Neural cell (in vitro differentiated cells): Measurements from ENCODE around the gene ABHD8. TPM values are rescaled to one million over a fixed set of nuclear protein-coding genes. Genes with fewer than 3 reads are reported as not detected.

ENCODE experiments used
- H2AFZ ChIP-seq: fragments of 200-600, 300-800 bp; sonication (generic), shearing (Covaris generic); 2 replicates; pipeline ENCODE4 v1.6.0; 2014; ENCODE audit warnings: low read depth, mild to moderate bottlenecking, antibody characterized with exemption, low read length, moderate library complexity
- H3F3A ChIP-seq: fragments of 200-600 bp; shearing (Covaris generic); 2 replicates; pipeline ENCODE4 v1.6.1; 2016; ENCODE audit warnings: mild to moderate bottlenecking, moderate library complexity, mixed read lengths, antibody characterized with exemption, low read length; ENCODE audit not compliant: insufficient read depth, poor library complexity, severe bottlenecking
- H3K27ac ChIP-seq: fragments of 200-600, 300-800 bp; sonication (generic), shearing (Covaris generic); 2 replicates; pipeline ENCODE4 v1.5.1; 2014; ENCODE audit warnings: mild to moderate bottlenecking, low read length, moderate library complexity
- H3K27me3 ChIP-seq: fragments of 300-800, 200-600 bp; sonication (generic), shearing (Covaris generic); 2 replicates; pipeline ENCODE4 v1.6.0; 2014; ENCODE audit warnings: mild to moderate bottlenecking, low read depth, low read length, moderate library complexity; ENCODE audit not compliant: insufficient read depth
- H3K36me3 ChIP-seq: fragments of 300-800, 200-600 bp; sonication (generic), shearing (Covaris generic); 2 replicates; pipeline ENCODE4 v1.5.1; 2014; ENCODE audit warnings: mild to moderate bottlenecking, antibody characterized with exemption, low read length, moderate library complexity; ENCODE audit not compliant: insufficient read depth
- H3K4me2 ChIP-seq: fragments of 300-800, 200-600 bp; sonication (generic), shearing (Covaris generic); 2 replicates; pipeline ENCODE4 v1.6.0; 2014; ENCODE audit warnings: mild to moderate bottlenecking, low read length
- H3K4me3 ChIP-seq: fragments of 300-800, 200-600 bp; sonication (generic), shearing (Covaris generic); 2 replicates; pipeline ENCODE4 v1.5.1; 2014; ENCODE audit warnings: mild to moderate bottlenecking, low read length, moderate library complexity
- H3K79me2 ChIP-seq: fragments of 200-600 bp; shearing (Covaris generic); replicated peaks from 2 replicates; pipeline ENCODE4 v1.6.0; 2014; ENCODE audit warnings: mild to moderate bottlenecking, low read length, moderate library complexity; ENCODE audit not compliant: insufficient read depth
- H3K9ac ChIP-seq: fragments of 300-800, 200-600 bp; sonication (generic), shearing (Covaris generic); 2 replicates; pipeline ENCODE4 v1.6.1; 2016; ENCODE audit warnings: mild to moderate bottlenecking, low read length, mixed read lengths
- H3K9me2 ChIP-seq: fragments of 200-600 bp; shearing (Covaris generic); 2 replicates; pipeline ENCODE4 v1.6.1; 2016; ENCODE audit warnings: mild to moderate bottlenecking, low read length, mixed read lengths; ENCODE audit not compliant: insufficient read depth
- H3K9me3 ChIP-seq: fragments of 200-600, 300-800 bp; sonication (generic), shearing (Covaris generic); 2 replicates; pipeline ENCODE4 v1.6.1; 2016; ENCODE audit warnings: mild to moderate bottlenecking, mixed run types, low read length, moderate library complexity, mixed read lengths
- H4K20me1 ChIP-seq: fragments of 200-600 bp; shearing (Covaris generic); 2 replicates; pipeline ENCODE4 v1.6.1; 2016; ENCODE audit warnings: mild to moderate bottlenecking, mixed run types; ENCODE audit not compliant: insufficient read depth
- CTCF ChIP-seq: fragments of 450-650 bp; IDR thresholded peaks from 2 replicates; pipeline ENCODE4 v1.5.1; 2014; ENCODE audit warnings: antibody characterized with exemption, mild to moderate bottlenecking, moderate library complexity; ENCODE audit not compliant: poor library complexity, severe bottlenecking
- EP300 ChIP-seq: fragments of 450-650 bp; conservative IDR thresholded peaks from 2 replicates; pipeline ENCODE4 v1.6.1; 2014; ENCODE audit warnings: antibody characterized with exemption, mild to moderate bottlenecking, moderate library complexity; ENCODE audit not compliant: poor library complexity, severe bottlenecking
- EZH2 ChIP-seq: fragments of 200-600, 300-800 bp; shearing (Covaris generic), sonication (generic); IDR thresholded peaks from 2 replicates; pipeline ENCODE4 v1.6.1; 2014; ENCODE audit warnings: antibody characterized with exemption, low read length, borderline replicate concordance, mild to moderate bottlenecking; ENCODE audit not compliant: insufficient read depth, poor library complexity, severe bottlenecking
- MXI1 ChIP-seq: fragments of 450-650 bp; conservative IDR thresholded peaks from 2 replicates; pipeline ENCODE4 v1.6.1; 2014; ENCODE audit warnings: antibody characterized with exemption, mild to moderate bottlenecking; ENCODE audit not compliant: poor library complexity, severe bottlenecking
- POLR2AphosphoS5 ChIP-seq: IDR thresholded peaks from 2 replicates; pipeline ENCODE4 v1.6.1; 2012
- RAD21 ChIP-seq: fragments of 450-650 bp; conservative IDR thresholded peaks from 2 replicates; pipeline ENCODE4 v1.6.1; 2014; ENCODE audit warnings: antibody characterized with exemption, mild to moderate bottlenecking, moderate library complexity
- REST ChIP-seq: IDR thresholded peaks from 2 replicates; pipeline ENCODE4 v1.6.1; 2012; ENCODE audit warnings: borderline replicate concordance
- SMC3 ChIP-seq: fragments of 450-650 bp; conservative IDR thresholded peaks from 2 replicates; pipeline ENCODE4 v1.6.1; 2014; ENCODE audit warnings: antibody characterized with exemption, mild to moderate bottlenecking, moderate library complexity; ENCODE audit not compliant: poor library complexity
- TAF1 ChIP-seq: IDR thresholded peaks from 2 replicates; pipeline ENCODE4 v1.6.1; 2012; ENCODE audit warnings: low read depth
- polyA plus RNA-seq: library from polyadenylated mRNA; depleted of rRNA; stranded (reverse); fragments of >200 nt; gene quantifications from 2 replicates; pipeline ENCODE4 v1.2.3, GENCODE V29; 2014

The ABHD8 gene
- polyA plus RNA-seq, 1 donor from 2014 or later, result 28.1 TPM

- H3K27ac ChIP-seq, result no peak overlapping the region
- peak overlapping the region; percentile 92 for H3K4me3 ChIP-seq
- H3K36me3 ChIP-seq, result no peaks in the 10 kb centered on the region
Observed at GRCh38 chr19:17304386-17305215, 1.4 kb upstream of the ABHD8 start.

GRCh38 chr19:17303940-17304267 lies 679 bp upstream of the ABHD8 start:
- no peak for TF ChIP-seq TAF1
- no peak for TF ChIP-seq EZH2
- no peak for TF ChIP-seq POLR2AphosphoS5
- no peak for TF ChIP-seq SMC3
- TF ChIP-seq CTCF, result no peak
- TF ChIP-seq RAD21, result no peak
- no peak for TF ChIP-seq REST
- no peak for TF ChIP-seq MXI1
- no peak for TF ChIP-seq EP300
- peak overlapping the region; percentile 43 for H2AFZ ChIP-seq

More at GRCh38 chr19:17304386-17305215, 1.4 kb upstream of the ABHD8 start:
- Histone ChIP-seq H3K4me2 (no peak overlapping the region), H3F3A (no peaks in the 10 kb centered on the region), H2AFZ (no peak overlapping the region), H3K9me3 (no peaks in the 10 kb centered on the region), H3K9ac (no peak overlapping the region), H3K27me3 (no peaks in the 10 kb centered on the region), H3K79me2 (peaks cover 1% of the 10 kb centered on the region), H3K9me2 (no peaks in the 10 kb centered on the region), H4K20me1 (no peaks in the 10 kb centered on the region)
- TF ChIP-seq EZH2 (no peak), REST (no peak)

More at GRCh38 chr19:17303940-17304267, 679 bp upstream of the ABHD8 start:
- Histone ChIP-seq H3K27me3 (no peaks in the 10 kb centered on the region), H3K9me3 (no peaks in the 10 kb centered on the region), H3F3A (no peaks in the 10 kb centered on the region), H3K36me3 (no peaks in the 10 kb centered on the region), H3K4me2 (no peak overlapping the region), H3K27ac (no peak overlapping the region), H3K79me2 (no peaks in the 10 kb centered on the region), H3K4me3 (no peak overlapping the region), H3K9me2 (no peaks in the 10 kb centered on the region), H4K20me1 (no peaks in the 10 kb centered on the region), H3K9ac (no peak overlapping the region)
